BLaER1 treated with 17β-estradiol and CSF1 and Interleukin-3, amounts not matched to agents 10 nM and 100 nM (cell line): Measurements from ENCODE around the gene MEA1.

ENCODE experiments used
- H3K27ac ChIP-seq, 11 experiments: shearing (Covaris generic); formaldehyde crosslinking; 2 replicates each; pipeline ENCODE4 v1.8.1; 2022
- H3K27me3 ChIP-seq, 11 experiments: shearing (Covaris generic); formaldehyde crosslinking; 2 replicates each; pipeline ENCODE4 v1.8.1; 2022
- H3K36me3 ChIP-seq, 11 experiments: shearing (Covaris generic); formaldehyde crosslinking; 2 replicates each; pipeline ENCODE4 v1.8.1; 2022
- H3K4me1 ChIP-seq, 10 experiments: shearing (Covaris generic); formaldehyde crosslinking; 2 replicates each; pipeline ENCODE4 v1.8.1; 2022
- H3K4me2 ChIP-seq, 11 experiments: shearing (Covaris generic); formaldehyde crosslinking; 2 replicates each; pipeline ENCODE4 v1.8.1; 2022
- H3K4me3 ChIP-seq, 10 experiments: shearing (Covaris generic); formaldehyde crosslinking; 2 replicates each; pipeline ENCODE4 v1.8.1; 2022
- H3K9ac ChIP-seq, 11 experiments: shearing (Covaris generic); formaldehyde crosslinking; 2 replicates each; pipeline ENCODE4 v1.8.1; 2022
- H3K9me3 ChIP-seq, 11 experiments: shearing (Covaris generic); formaldehyde crosslinking; replicated peaks in 1 of 11; 2 replicates each; pipeline ENCODE4 v1.8.1; 2022
- H4K20me1 ChIP-seq, 11 experiments: shearing (Covaris generic); formaldehyde crosslinking; 2 replicates each; pipeline ENCODE4 v1.8.1; 2022
- Cebpa-rat ChIP-seq, 11 experiments: shearing (Covaris generic); IDR thresholded peaks; 2 replicates each; pipeline ENCODE4 v1.8.1; 2022

The MEA1 gene

DNA sequence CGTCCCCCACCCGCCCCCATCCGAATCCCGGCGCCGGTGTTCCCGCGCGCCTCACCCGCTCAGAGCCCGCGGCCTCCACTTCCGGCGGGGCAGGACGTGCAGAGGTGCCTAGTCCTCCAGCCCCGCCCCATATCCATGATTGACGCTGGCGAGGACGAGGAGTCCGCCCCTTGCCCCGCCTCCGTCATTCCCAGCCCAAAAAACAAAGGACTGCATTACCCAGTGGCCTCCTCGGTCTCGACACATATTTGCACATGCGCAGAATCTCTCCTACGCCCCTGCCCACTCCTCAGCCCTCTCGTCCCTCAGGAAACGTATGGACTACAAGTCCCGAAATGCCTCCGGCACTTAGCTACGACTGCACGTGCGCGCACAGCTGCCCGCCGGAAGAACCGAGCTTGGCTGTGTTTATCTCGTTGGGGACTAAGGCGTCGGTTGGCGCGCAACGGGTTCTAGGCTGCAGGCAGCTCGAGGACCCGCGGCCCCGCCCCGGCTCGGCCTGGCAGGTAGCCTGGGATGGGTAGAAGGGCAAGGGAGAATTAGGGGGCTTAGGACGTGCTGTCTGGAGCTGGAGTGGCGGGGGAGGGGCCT is at the start of gene MEA1, which contains the start of gene KLHDC3:
TSS of gene MEA1 (minus strand) at position 104 of the 591 bp plus-strand sequence. CDS start 133 bp downstream, outside the sequence.
TSS of gene KLHDC3 (plus strand) at position 407 of the 591 bp plus-strand sequence. CDS start 2,944 bp downstream, outside the sequence.
- peak within 1 kb of the TSS; percentile 95 to 100 (median 97) for H3K4me2 ChIP-seq
- H4K20me1 ChIP-seq: peaks cover 8 to 66% (median 37%) of the 10 kb centered on the region in 11 experiments; a peak in 18 of 22 replicates
- H3K4me1 ChIP-seq: peaks cover 45 to 63% (median 54%) of the 10 kb centered on the region in 10 experiments
- H3K4me3 ChIP-seq: peak within 1 kb of the TSS; percentile 73 to 89 (median 83)
- peak within 1 kb of the TSS; percentile 77 to 90 (median 84) for H3K9ac ChIP-seq
- peak within 1 kb of the TSS; percentile 55 to 82 (median 76); a peak in 21 of 22 replicates for H3K27ac ChIP-seq
- H3K9me3 ChIP-seq: no peaks in the 10 kb centered on the region
- no peak for TF ChIP-seq Cebpa-rat (IDR thresholded peaks at IDR 0.05)
- H3K36me3 ChIP-seq: peaks cover 55 to 62% (median 60%) of the 10 kb centered on the region in 11 experiments
- no peaks in the 10 kb centered on the region for H3K27me3 ChIP-seq

DNA sequence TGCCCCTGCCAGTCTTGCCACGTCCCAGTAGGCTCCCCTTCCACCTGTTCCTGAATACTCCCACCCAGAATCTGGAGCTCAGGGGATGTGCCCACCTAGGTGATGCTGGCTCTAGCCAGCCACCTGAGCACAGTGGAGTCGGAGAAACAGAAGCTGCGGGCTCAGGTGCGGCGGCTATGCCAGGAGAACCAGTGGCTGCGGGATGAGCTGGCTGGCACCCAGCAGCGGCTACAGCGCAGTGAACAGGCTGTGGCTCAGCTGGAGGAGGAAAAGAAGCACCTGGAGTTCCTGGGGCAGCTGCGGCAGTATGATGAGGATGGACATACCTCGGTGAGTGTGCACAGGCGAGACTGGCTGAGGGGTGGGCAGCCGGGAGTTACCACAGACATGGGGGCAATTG is 49.1 kb upstream of the MEA1 start:
- Histone ChIP-seq H4K20me1 (no peaks in the 10 kb centered on the region), H3K4me1 (peaks cover 17 to 25% (median 21%) of the 10 kb centered on the region in 10 experiments), H3K27ac (no peak overlapping the region), H3K4me3 (no peak overlapping the region), H3K36me3 (peaks cover 8 to 38% (median 24%) of the 10 kb centered on the region in 11 experiments; a peak in 17 of 22 replicates), H3K9me3 (no peaks in the 10 kb centered on the region), H3K9ac (0 out of 22 replicates have a peak overlapping the region, but pooled peaks of 2 of the 11 experiments have one; percentile 9 to 22), H3K27me3 (no peaks in the 10 kb centered on the region), H3K4me2 (no peak overlapping the region)
- TF ChIP-seq Cebpa-rat (IDR thresholded peaks at IDR 0.05): no peak

DNA sequence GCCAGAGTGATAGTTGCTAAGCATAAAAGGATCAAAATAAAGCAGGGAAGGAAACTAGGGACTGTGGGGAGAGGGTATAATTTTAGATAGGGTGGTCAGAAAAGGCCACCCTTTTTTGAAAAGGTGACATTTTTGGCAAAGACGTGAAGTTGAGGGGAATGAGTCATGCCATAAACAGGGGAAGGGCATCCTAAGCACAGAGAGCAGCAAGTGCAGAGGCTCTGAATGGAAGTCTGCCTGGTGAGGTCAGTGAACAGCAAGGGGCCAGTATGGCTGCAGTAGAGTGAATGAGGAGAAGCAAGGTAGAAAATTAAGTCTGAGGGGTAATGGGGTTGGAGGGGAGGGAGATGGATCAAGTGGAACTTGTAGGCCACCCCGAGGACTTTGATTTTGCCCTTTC is 48.1 kb upstream of the MEA1 start:
- no peak overlapping the region for H3K4me3 ChIP-seq
- no peaks in the 10 kb centered on the region for H4K20me1 ChIP-seq
- no peak for TF ChIP-seq Cebpa-rat (IDR thresholded peaks at IDR 0.05)
- H3K4me2 ChIP-seq: no peak overlapping the region
- no peak overlapping the region for H3K27ac ChIP-seq
- peaks cover 17 to 48% (median 33%) of the 10 kb centered on the region in 11 experiments for H3K36me3 ChIP-seq
- H3K9me3 ChIP-seq: no peaks in the 10 kb centered on the region
- H3K4me1 ChIP-seq: peaks cover 18 to 28% (median 24%) of the 10 kb centered on the region in 10 experiments
- no peak overlapping the region; a peak in 1 of 22 replicates for H3K9ac ChIP-seq
- H3K27me3 ChIP-seq: no peaks in the 10 kb centered on the region

DNA sequence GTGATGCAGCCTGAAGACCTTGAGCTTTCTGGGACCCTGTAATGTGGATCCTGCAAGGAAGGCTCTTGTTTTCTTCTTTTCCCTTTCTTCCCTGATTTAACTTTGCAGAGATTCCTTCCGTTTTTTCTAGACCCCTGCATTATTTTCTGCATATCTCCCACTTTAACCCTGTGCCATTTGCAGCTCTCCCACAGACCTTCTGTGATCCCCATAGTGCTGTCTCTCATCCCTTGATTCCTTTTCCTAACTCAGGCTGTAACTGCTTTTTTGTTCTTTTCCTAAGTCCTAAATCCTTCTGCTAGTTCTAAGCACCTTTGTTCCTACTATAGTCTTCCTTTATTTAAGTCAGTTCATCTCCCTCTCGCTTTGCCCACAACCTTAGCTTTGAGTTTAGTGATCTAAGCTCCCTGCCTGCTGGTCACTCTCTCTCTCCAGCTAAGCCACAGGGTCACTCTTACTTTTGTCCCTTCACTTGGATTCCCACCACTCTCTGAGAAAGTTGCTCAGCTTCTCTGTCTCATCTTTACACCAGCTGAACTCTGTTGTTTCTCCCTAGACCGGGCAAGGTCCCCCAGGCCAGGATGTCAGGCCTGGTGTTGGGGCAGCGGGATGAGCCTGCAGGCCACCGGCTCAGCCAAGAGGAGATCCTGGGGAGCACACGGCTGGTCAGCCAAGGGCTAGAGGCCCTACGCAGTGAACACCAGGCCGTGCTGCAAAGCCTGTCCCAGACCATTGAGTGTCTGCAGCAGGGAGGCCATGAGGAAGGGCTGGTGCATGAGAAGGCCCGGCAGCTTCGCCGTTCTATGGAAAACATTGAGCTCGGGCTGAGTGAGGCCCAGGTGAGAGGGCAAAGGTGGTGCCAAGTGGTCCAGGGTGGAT is 47.2 kb upstream of the MEA1 start:
- Histone ChIP-seq H3K4me1 (peaks cover 18 to 28% (median 24%) of the 10 kb centered on the region in 10 experiments), H3K36me3 (peaks cover 20 to 48% (median 34%) of the 10 kb centered on the region in 11 experiments), H3K9ac (peak overlapping the region in 10 of 11 experiments; percentile 11 to 92 (median 90); a peak in 16 of 22 replicates), H4K20me1 (no peaks in the 10 kb centered on the region), H3K4me2 (peak overlapping the region; percentile 82 to 97 (median 94)), H3K4me3 (peak overlapping the region in 6 of 10 experiments; percentile 76 to 95 (median 91); a peak in 6 of 20 replicates), H3K9me3 (no peaks in the 10 kb centered on the region), H3K27ac (no peak overlapping the region), H3K27me3 (no peaks in the 10 kb centered on the region)
- no peak for TF ChIP-seq Cebpa-rat (IDR thresholded peaks at IDR 0.05)

DNA sequence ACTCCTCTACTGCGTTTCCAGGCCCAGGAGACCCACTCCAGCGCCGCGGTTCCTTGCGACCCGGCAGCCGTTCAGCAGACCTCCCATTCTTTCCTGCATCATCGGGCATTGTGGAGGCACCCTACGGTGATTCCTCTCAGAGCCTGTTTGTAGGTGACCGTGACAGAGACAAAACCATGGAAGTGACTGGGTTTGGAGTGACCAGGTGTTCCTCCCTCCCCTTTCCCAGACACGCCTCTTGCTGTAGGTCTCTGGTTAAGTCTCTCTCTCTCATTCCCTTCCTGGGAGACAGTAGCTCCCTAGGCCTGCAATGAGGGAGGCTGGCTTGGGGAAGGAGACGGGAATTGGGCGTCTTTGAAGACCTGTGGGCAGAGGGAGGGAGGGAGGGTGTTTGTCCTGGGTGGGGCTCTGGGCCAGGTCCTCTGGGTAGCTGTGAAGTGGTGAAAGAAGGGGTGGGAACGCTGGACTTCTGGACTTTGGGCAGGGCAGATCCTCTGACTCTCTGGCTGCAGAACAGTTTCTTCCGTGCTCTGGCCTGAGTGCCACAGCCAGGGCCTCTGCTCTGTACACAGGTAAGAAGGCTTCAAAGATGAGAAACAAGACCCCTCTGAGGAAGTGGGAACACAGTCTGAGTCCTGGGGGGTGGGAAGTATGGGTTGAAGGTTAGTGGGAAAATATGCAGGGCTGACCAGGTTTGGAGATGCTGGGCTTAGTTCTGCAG is 46.4 kb upstream of the MEA1 start:
- no peak for TF ChIP-seq Cebpa-rat (IDR thresholded peaks at IDR 0.05)
- H3K4me3 ChIP-seq: peak overlapping the region; percentile 76 to 98 (median 90)
- no peaks in the 10 kb centered on the region for H3K9me3 ChIP-seq
- peaks cover 28 to 48% (median 35%) of the 10 kb centered on the region in 11 experiments for H3K36me3 ChIP-seq
- peak overlapping the region; percentile 82 to 97 (median 94) for H3K4me2 ChIP-seq
- H3K27me3 ChIP-seq: no peaks in the 10 kb centered on the region
- peak overlapping the region; percentile 82 to 96 (median 92) for H3K27ac ChIP-seq
- peaks cover 18 to 28% (median 24%) of the 10 kb centered on the region in 10 experiments for H3K4me1 ChIP-seq
- peak overlapping the region; percentile 83 to 95 (median 92) for H3K9ac ChIP-seq
- no peaks in the 10 kb centered on the region for H4K20me1 ChIP-seq

DNA sequence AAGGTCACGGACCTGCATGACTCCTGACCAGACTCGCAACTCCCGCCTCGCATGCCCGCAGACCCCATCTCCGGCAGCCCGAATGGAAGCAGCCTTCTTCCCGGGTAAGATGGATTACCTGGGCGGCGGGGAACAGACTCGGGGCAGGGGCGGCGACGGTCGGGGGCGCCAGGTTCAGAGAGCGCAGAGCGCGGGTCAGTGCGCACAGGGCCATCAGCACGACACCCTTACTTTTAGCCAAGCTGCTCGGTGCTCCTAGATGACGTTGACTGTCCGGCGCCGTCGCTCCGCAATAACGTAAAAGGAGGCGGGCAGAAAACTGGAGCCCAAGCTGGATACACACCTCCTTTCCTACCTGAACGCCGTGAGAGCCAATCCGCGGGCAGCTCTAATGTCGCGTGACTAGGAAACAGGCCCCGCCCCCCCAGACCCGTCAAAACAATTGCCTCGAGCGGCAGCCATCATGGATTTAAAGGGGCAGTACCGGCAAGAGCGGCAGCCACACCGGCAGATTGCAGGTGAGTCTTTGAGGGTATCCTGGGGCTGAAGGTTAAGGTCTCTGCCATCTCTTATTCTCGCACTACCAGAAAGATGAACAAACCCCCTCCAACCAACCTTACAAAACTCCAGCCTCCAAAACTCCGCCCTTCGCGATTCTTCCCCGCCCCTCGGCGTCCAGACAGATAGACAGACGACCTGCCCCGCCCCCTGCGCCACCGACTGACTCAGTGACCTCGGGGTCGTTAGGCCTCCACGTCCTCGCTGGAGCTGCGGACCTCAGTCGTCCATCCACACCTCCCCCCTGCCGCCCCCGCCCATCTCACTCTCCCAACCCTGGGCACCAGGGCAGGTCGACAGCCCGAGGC is 45.7 kb upstream of the MEA1 start, which contains the start of the genes KLC4 and MRPL2:
TSS of gene KLC4 (plus strand) at position 464 of the 866 bp plus-strand sequence. CDS start 1,705 bp downstream, outside the sequence.
TSS of gene MRPL2 (minus strand) at position 267 of the 866 bp plus-strand sequence. CDS start at position 214, 53 bp downstream.
- Histone ChIP-seq H3K27ac (peak within 1 kb of the TSS; percentile 82 to 96 (median 92)), H3K4me1 (peaks cover 20 to 31% (median 26%) of the 10 kb centered on the region in 10 experiments), H3K36me3 (peaks cover 30 to 55% (median 41%) of the 10 kb centered on the region in 11 experiments), H3K4me2 (peak within 1 kb of the TSS; percentile 86 to 99 (median 95)), H3K9ac (peak within 1 kb of the TSS; percentile 83 to 95 (median 92)), H3K9me3 (no peaks in the 10 kb centered on the region), H3K27me3 (no peaks in the 10 kb centered on the region), H4K20me1 (no peaks in the 10 kb centered on the region), H3K4me3 (peak within 1 kb of the TSS; percentile 76 to 98 (median 90))
- TF ChIP-seq Cebpa-rat (IDR thresholded peaks at IDR 0.05): no peak

DNA sequence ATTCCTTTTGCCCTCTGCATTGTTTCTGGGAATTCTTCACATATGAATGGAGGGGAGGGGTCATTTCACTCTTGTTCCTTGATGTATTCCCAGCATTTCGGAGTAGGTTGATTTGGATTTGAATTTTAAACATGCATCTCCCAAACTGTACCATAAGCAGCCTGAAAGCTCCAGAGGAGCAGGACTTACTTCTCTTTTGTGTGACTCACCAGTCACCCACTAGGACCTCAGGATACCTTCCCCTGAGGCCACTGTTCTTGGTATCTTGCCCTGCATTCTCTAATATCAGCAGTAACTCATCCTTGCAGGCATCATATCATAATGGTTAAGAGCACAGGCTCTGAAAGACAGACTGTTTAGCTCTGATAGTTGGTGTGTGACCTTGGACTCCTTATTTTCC is 44.8 kb upstream of the MEA1 start:
- H3K4me2 ChIP-seq: peak overlapping the region; percentile 81 to 99 (median 91)
- no peaks in the 10 kb centered on the region for H3K9me3 ChIP-seq
- no peak for TF ChIP-seq Cebpa-rat (IDR thresholded peaks at IDR 0.05)
- H3K27me3 ChIP-seq: no peaks in the 10 kb centered on the region
- no peaks in the 10 kb centered on the region for H4K20me1 ChIP-seq
- peak overlapping the region; percentile 82 to 96 (median 92) for H3K27ac ChIP-seq
- H3K4me1 ChIP-seq: peaks cover 25 to 36% (median 32%) of the 10 kb centered on the region in 10 experiments
- H3K9ac ChIP-seq: peak overlapping the region; percentile 83 to 95 (median 92)
- H3K36me3 ChIP-seq: peaks cover 30 to 50% (median 41%) of the 10 kb centered on the region in 11 experiments
- peak overlapping the region; percentile 76 to 98 (median 90) for H3K4me3 ChIP-seq
